Activated T-cell treated with anti-CD3 and anti-CD28 coated beads, Interleukin-2, amount 50 U/mL, for 72 hours (primary cell): Measurements from ENCODE around the gene CAPN15. TPM values are rescaled to one million over a fixed set of nuclear protein-coding genes. Genes with fewer than 3 reads are reported as not detected.

Source experiments
- ATAC-seq, 2 donors: fragments of 150-1000 bp; cut with Tn5 transposase; replicated peaks in 1 of 2; 2 replicates each; pipeline ENCODE4 v1.10.0; 2021; ENCODE audit warnings: moderate library complexity in 2 of 2, mild to moderate bottlenecking in 1 of 2
- DNase-seq, 2 donors: peaks; one replicate each; pipeline ENCODE4 v3.0.0; 2021 to 2022; ENCODE audit warnings: mixed read lengths in 1 of 2
- H3K27ac Mint-ChIP-seq: one replicate; pipeline ENCODE4 v1.8.0; 2022; ENCODE audit warnings: mild to moderate bottlenecking, moderate library complexity, mixed read lengths
- H3K27me3 Mint-ChIP-seq: one replicate; pipeline ENCODE4 v1.8.0; 2022; ENCODE audit warnings: low read depth, mixed read lengths
- H3K36me3 Mint-ChIP-seq, 2 donors: one replicate each; pipeline ENCODE4 v1.8.0; 2022; ENCODE audit warnings: mixed read lengths in 2 of 2, mild to moderate bottlenecking in 1 of 2; ENCODE audit not compliant: insufficient read depth in 2 of 2
- H3K4me1 Mint-ChIP-seq: one replicate; pipeline ENCODE4 v1.8.0; 2022; ENCODE audit warnings: low read depth, mixed read lengths
- H3K4me3 Mint-ChIP-seq, 2 donors: one replicate each; pipeline ENCODE4 v1.8.0; 2022; ENCODE audit warnings: mild to moderate bottlenecking in 2 of 2, mixed read lengths in 2 of 2, moderate library complexity in 2 of 2
- H3K9me3 Mint-ChIP-seq, 2 donors: one replicate each; pipeline ENCODE4 v1.8.0; 2022; ENCODE audit warnings: mixed read lengths in 2 of 2
- total RNA-seq, 2 donors: library from RNA; stranded (reverse); gene quantifications; one replicate each; pipeline ENCODE4 v1.2.3, GENCODE V29; 2022

The CAPN15 gene
- total RNA-seq, 2 donors from 2014 or later, result 46.6 to 58.5 TPM

GRCh38 chr16:582218-582613 lies 54.7 kb downstream of the CAPN15 start:
- Mint-ChIP-seq H3K27ac (no peak overlapping the region), H3K36me3 (no peaks in the 10 kb centered on the region), H3K9me3 (no peaks in the 10 kb centered on the region), H3K4me3 (no peak overlapping the region), H3K4me1 (peaks cover 10% of the 10 kb centered on the region), H3K27me3 (no peaks in the 10 kb centered on the region)
- no peak for ATAC-seq
- no peak for DNase-seq

- H3K9me3 Mint-ChIP-seq, result no peaks in the 10 kb centered on the region
- H3K4me1 Mint-ChIP-seq, result peaks cover 15% of the 10 kb centered on the region
- no peak overlapping the region for H3K27ac Mint-ChIP-seq
- H3K36me3 Mint-ChIP-seq, result no peaks in the 10 kb centered on the region
- H3K4me3 Mint-ChIP-seq, result no peak overlapping the region
- no peak for ATAC-seq
- DNase-seq, result no peak
- H3K27me3 Mint-ChIP-seq, result no peaks in the 10 kb centered on the region
Measured at GRCh38 chr16:582614-583331, 55.3 kb downstream of the CAPN15 start.

GRCh38 chr16:583470-583814 lies 55.9 kb downstream of the CAPN15 start:
- ATAC-seq (no peak), DNase-seq (no peak)
- Mint-ChIP-seq H3K27me3 (no peaks in the 10 kb centered on the region), H3K4me3 (no peak overlapping the region), H3K4me1 (peaks cover 22% of the 10 kb centered on the region), H3K27ac (no peak overlapping the region), H3K36me3 (no peaks in the 10 kb centered on the region), H3K9me3 (no peaks in the 10 kb centered on the region)

- Mint-ChIP-seq H3K9me3 (no peaks in the 10 kb centered on the region), H3K27me3 (no peaks in the 10 kb centered on the region), H3K27ac (no peak overlapping the region), H3K4me3 (no peak overlapping the region), H3K4me1 (peaks cover 22% of the 10 kb centered on the region), H3K36me3 (peaks cover 0 to 2% of the 10 kb centered on the region in 2 donors)
- DNase-seq (no peak), ATAC-seq (no peak)
Measured at GRCh38 chr16:583815-584591, 56.5 kb downstream of the CAPN15 start.

- Mint-ChIP-seq H3K27ac (no peak overlapping the region), H3K36me3 (peaks cover 0 to 2% of the 10 kb centered on the region in 2 donors), H3K27me3 (no peaks in the 10 kb centered on the region), H3K9me3 (no peaks in the 10 kb centered on the region), H3K4me1 (peaks cover 22% of the 10 kb centered on the region), H3K4me3 (no peak overlapping the region)
- DNase-seq (no peak), ATAC-seq (no peak)
Measured at GRCh38 chr16:585351-585750, 57.8 kb downstream of the CAPN15 start.

- Mint-ChIP-seq H3K9me3 (no peaks in the 10 kb centered on the region), H3K27ac (no peak overlapping the region), H3K36me3 (peaks cover 0 to 4% of the 10 kb centered on the region in 2 donors), H3K4me3 (peak overlapping the region in 1 of 2 donors; percentile 14), H3K27me3 (no peaks in the 10 kb centered on the region), H3K4me1 (peaks cover 30% of the 10 kb centered on the region)
- DNase-seq, result no peak
- no peak for ATAC-seq
Measured at GRCh38 chr16:586047-586644, 58.6 kb downstream of the CAPN15 start.

- Mint-ChIP-seq H3K9me3 (no peaks in the 10 kb centered on the region), H3K4me3 (peak overlapping the region; percentile 92 to 97), H3K27me3 (no peaks in the 10 kb centered on the region), H3K4me1 (peaks cover 38% of the 10 kb centered on the region), H3K27ac (no peak overlapping the region), H3K36me3 (peaks cover 0 to 4% of the 10 kb centered on the region in 2 donors)
- no peak for DNase-seq
- no peak for ATAC-seq
Measured at GRCh38 chr16:586645-587590, 59.4 kb downstream of the CAPN15 start.

- peaks cover 54% of the 10 kb centered on the region for H3K4me1 Mint-ChIP-seq
- peak overlapping the region; percentile 87 for H3K27ac Mint-ChIP-seq
- ATAC-seq (peak; percentile 22 to 26), DNase-seq (peak; percentile 71 to 73)
- H3K36me3 Mint-ChIP-seq, result peaks cover 0 to 4% of the 10 kb centered on the region in 2 donors
- no peaks in the 10 kb centered on the region for H3K9me3 Mint-ChIP-seq
- no peaks in the 10 kb centered on the region for H3K27me3 Mint-ChIP-seq
- H3K4me3 Mint-ChIP-seq, result peak overlapping the region; percentile 92 to 97
Measured at GRCh38 chr16:588639-588888, 61.1 kb downstream of the CAPN15 start.

GRCh38 chr16:588889-589657 lies 61.6 kb downstream of the CAPN15 start:
- peak overlapping the region; percentile 92 to 97 for H3K4me3 Mint-ChIP-seq
- peaks cover 0 to 4% of the 10 kb centered on the region in 2 donors for H3K36me3 Mint-ChIP-seq
- peak overlapping the region; percentile 96 for H3K27ac Mint-ChIP-seq

GRCh38 chr16:589658-590187 lies 62.2 kb downstream of the CAPN15 start, which contains the start of gene RAB40C:
Gene RAB40C, plus strand, starts transcription at chr16:590066. Its CDS starts 226 bp downstream, at chr16:590292.
- ATAC-seq (peak; percentile 86 to 87), DNase-seq (peak; percentile 99 to 100)
- Mint-ChIP-seq H3K4me3 (peak within 1 kb of the TSS; percentile 84 to 87), H3K27ac (peak within 1 kb of the TSS; percentile 96), H3K4me1 (peaks cover 57% of the 10 kb centered on the region), H3K27me3 (no peaks in the 10 kb centered on the region), H3K36me3 (peaks cover 0 to 4% of the 10 kb centered on the region in 2 donors), H3K9me3 (no peaks in the 10 kb centered on the region)

More at GRCh38 chr16:588889-589657, 61.6 kb downstream of the CAPN15 start:
- DNase-seq (peak; percentile 98), ATAC-seq (peak; percentile 76)
- Mint-ChIP-seq H3K4me1 (peaks cover 56% of the 10 kb centered on the region), H3K27me3 (no peaks in the 10 kb centered on the region), H3K9me3 (no peaks in the 10 kb centered on the region)

GRCh38 chr16:590188-590814 lies 62.8 kb downstream of the CAPN15 start:
- H3K27me3 Mint-ChIP-seq, result no peaks in the 10 kb centered on the region
- peaks cover 58% of the 10 kb centered on the region for H3K4me1 Mint-ChIP-seq
- H3K27ac Mint-ChIP-seq, result peak overlapping the region; percentile 35
- H3K9me3 Mint-ChIP-seq, result no peaks in the 10 kb centered on the region
- ATAC-seq, result peak in 1 of 2 donors; percentile 1
- no peak for DNase-seq
- peaks cover 0 to 4% of the 10 kb centered on the region in 2 donors for H3K36me3 Mint-ChIP-seq
- H3K4me3 Mint-ChIP-seq, result peak overlapping the region; percentile 84
